HCT116 (cell line): Measurements from ENCODE around the gene MERTK. TPM values are rescaled to one million over a fixed set of nuclear protein-coding genes. Genes with fewer than 3 reads are reported as not detected.

Experiments used
- ATAC-seq: fragments of 200-7000 bp; cut with Tn5 transposase; 2 replicates; pipeline ENCODE4 v1.9.1; 2020; ENCODE audit warnings: mild to moderate bottlenecking, moderate library complexity
- BruUV-seq: library from RNA; stranded (reverse); fragments of 400-500 nt; replicated peaks from 2 replicates; lab custom pipeline; 2021; lab: Mats Ljungman, UMichigan
- CTCF ChIA-PET: fragments of 300-600 bp; sonication (Branson Sonifier 250); formaldehyde crosslinking; loops from one replicate; lab custom pipeline; 2021; ENCODE audit warnings: antibody characterized with exemption; lab: Charles Lee
- POLR2A ChIA-PET: fragments of 300-600, 350-600 bp; sonication (Branson Sonifier 250); formaldehyde crosslinking; loops from one replicate; lab custom pipeline; 2021; ENCODE audit warnings: antibody characterized with exemption; lab: Charles Lee
- RAD21 ChIA-PET, 2 experiments: fragments of 300-600 bp; sonication (Branson Sonifier 250); formaldehyde crosslinking; loops; one replicate each; lab custom pipeline; 2023; ENCODE audit warnings: low total read pairs in 2 of 2; ENCODE audit not compliant: uncharacterized antibody in 2 of 2, unreplicated experiment in 2 of 2, low non-redundant PET in 1 of 2; lab: Charles Lee
- DNase-seq: peaks from one replicate; pipeline ENCODE4 v3.0.0-alpha.2; 2010; ENCODE audit warnings: low read depth, low spot score
- H2AFZ ChIP-seq: fragments of 200-600 bp; shearing (Covaris generic), sonication (generic); 2 replicates; pipeline ENCODE4 v1.6.1; 2017; ENCODE audit warnings: low read depth, mixed run types, mixed read lengths, antibody characterized with exemption, low read length; ENCODE audit not compliant: poor library complexity, severe bottlenecking
- H3K27ac ChIP-seq: 2 replicates; pipeline ENCODE4 v1.5.1; 2012; ENCODE audit warnings: low read depth, low read length
- H3K27me3 ChIP-seq: fragments of 200-600 bp; sonication (generic); 2 replicates; pipeline ENCODE4 v1.6.1; 2016; ENCODE audit warnings: mixed run types, low read length, mixed read lengths; ENCODE audit not compliant: insufficient read depth
- H3K36me3 ChIP-seq, 2 experiments: fragments of 200-500 bp in 1 of 2; fragments of 200-600 bp in 1 of 2; sonication (Bioruptor generic) in 1 of 2; sonication (generic) in 1 of 2; 2 replicates each; pipeline versions ENCODE4 v1.5.1 to v1.6.1; 2014 to 2016; ENCODE audit warnings: low read length in 2 of 2, inconsistent platforms in 1 of 2, mixed read lengths in 1 of 2, mixed run types in 1 of 2; ENCODE audit not compliant: insufficient read depth in 2 of 2, control insufficient read depth in 1 of 2
- H3K4me1 ChIP-seq, 2 experiments: fragments of 200-600 bp in 1 of 2; sonication (generic) in 1 of 2; 2 replicates each; pipeline versions ENCODE4 v1.5.1 to v1.6.1; 2012 to 2017; ENCODE audit warnings: low read length in 2 of 2, inconsistent platforms in 1 of 2, mild to moderate bottlenecking in 1 of 2, mixed read lengths in 1 of 2, mixed run types in 1 of 2, moderate library complexity in 1 of 2; ENCODE audit not compliant: insufficient read depth in 2 of 2, control insufficient read depth in 1 of 2
- H3K4me2 ChIP-seq: fragments of 200-600 bp; sonication (generic); 2 replicates; pipeline ENCODE4 v1.6.1; 2017; ENCODE audit warnings: mixed run types, low read length, mixed read lengths
- H3K4me3 ChIP-seq, 2 experiments: fragments of 200-600 bp in 1 of 2; sonication (generic) in 1 of 2; replicated peaks in 1 of 2; 2 replicates each; pipeline ENCODE4 v1.5.1; 2011 to 2016; ENCODE audit warnings: low read length in 2 of 2, control low read depth in 1 of 2, low read depth in 1 of 2, mild to moderate bottlenecking in 1 of 2, mixed read lengths in 1 of 2, mixed run types in 1 of 2
- H3K79me2 ChIP-seq: fragments of 200-600 bp; sonication (generic); 2 replicates; pipeline ENCODE4 v1.6.1; 2017; ENCODE audit warnings: mild to moderate bottlenecking, mixed run types, low read length, moderate library complexity, mixed read lengths; ENCODE audit not compliant: insufficient read depth
- H3K9ac ChIP-seq: fragments of 200-600 bp; sonication (generic); 2 replicates; pipeline ENCODE4 v1.6.1; 2016; ENCODE audit warnings: low read length, mixed read lengths
- H3K9me2 ChIP-seq: fragments of 200-600 bp; sonication (generic), shearing (Covaris generic); 2 replicates; pipeline ENCODE4 v1.6.1; 2017; ENCODE audit warnings: mixed run types, mild to moderate bottlenecking, moderate library complexity; ENCODE audit not compliant: insufficient read depth
- H3K9me3 ChIP-seq, 2 experiments: fragments of 200-500 bp in 1 of 2; fragments of 200-600 bp in 1 of 2; sonication (Bioruptor generic) in 1 of 2; sonication (generic) in 1 of 2; 2 replicates each; pipeline ENCODE4 v1.6.1; 2014 to 2017; ENCODE audit warnings: low read length in 2 of 2, mixed read lengths in 2 of 2, inconsistent platforms in 1 of 2, low read depth in 1 of 2, mild to moderate bottlenecking in 1 of 2, mixed run types in 1 of 2, moderate library complexity in 1 of 2; ENCODE audit not compliant: control insufficient read depth in 1 of 2, insufficient read depth in 1 of 2
- H4K20me1 ChIP-seq: fragments of 200-600 bp; sonication (generic), shearing (Covaris generic); 2 replicates; pipeline ENCODE4 v1.6.1; 2017; ENCODE audit warnings: mixed run types, mild to moderate bottlenecking, moderate library complexity; ENCODE audit not compliant: insufficient read depth
- EGR1 ChIP-seq: IDR thresholded peaks from 2 replicates; pipeline ENCODE4 v1.6.1; 2012; ENCODE audit warnings: low read depth
- ELF1 ChIP-seq: IDR thresholded peaks from 2 replicates; pipeline ENCODE4 v1.6.1; 2012; ENCODE audit warnings: low read depth, borderline replicate concordance
- EZH2 ChIP-seq: fragments of 200-600 bp; sonication (generic); IDR thresholded peaks from 2 replicates; pipeline ENCODE4 v1.6.1; 2017; ENCODE audit warnings: antibody characterized with exemption, mixed run types
- FOSL1 ChIP-seq: IDR thresholded peaks from 2 replicates; pipeline ENCODE4 v1.6.1; 2012; ENCODE audit warnings: low read depth
- SIN3A ChIP-seq: IDR thresholded peaks from 2 replicates; pipeline ENCODE4 v1.6.1; 2012; ENCODE audit warnings: low read depth
- intact Hi-C: fragments of 100-400 bp; cut with micrococcal nuclease; formaldehyde crosslinking; loops from 2 replicates; pipeline ENCODE4 v1.10.0; 2022
- total RNA-seq: library from RNA; stranded (reverse); gene quantifications from one replicate; pipeline ENCODE4 v1.2.1, GENCODE V29; 2021; ENCODE audit not compliant: unreplicated experiment
- TF ChIP-seq, protein P1 (sequence below): IDR thresholded peaks from 2 replicates; pipeline ENCODE4 v1.6.1; 2012
- TF ChIP-seq, protein P2 (sequence below), 3 experiments: fragments of 200-600 bp in 1 of 3; sonication (generic) in 1 of 3; IDR thresholded peaks in 2 of 3; conservative IDR thresholded peaks in 1 of 3; 2 replicates each; pipeline ENCODE4 v1.5.1; 2012 to 2017; ENCODE audit warnings: low read depth in 2 of 3, low read length in 2 of 3, antibody characterized with exemption in 1 of 3, borderline replicate concordance in 1 of 3, control low read depth in 1 of 3, mild to moderate bottlenecking in 1 of 3, mixed read lengths in 1 of 3, mixed run types in 1 of 3, moderate library complexity in 1 of 3; ENCODE audit not compliant: insufficient read depth in 1 of 3

MERTK gene
- total RNA-seq, 1 experiment from 2014 or later = 5.7 TPM

DNA sequence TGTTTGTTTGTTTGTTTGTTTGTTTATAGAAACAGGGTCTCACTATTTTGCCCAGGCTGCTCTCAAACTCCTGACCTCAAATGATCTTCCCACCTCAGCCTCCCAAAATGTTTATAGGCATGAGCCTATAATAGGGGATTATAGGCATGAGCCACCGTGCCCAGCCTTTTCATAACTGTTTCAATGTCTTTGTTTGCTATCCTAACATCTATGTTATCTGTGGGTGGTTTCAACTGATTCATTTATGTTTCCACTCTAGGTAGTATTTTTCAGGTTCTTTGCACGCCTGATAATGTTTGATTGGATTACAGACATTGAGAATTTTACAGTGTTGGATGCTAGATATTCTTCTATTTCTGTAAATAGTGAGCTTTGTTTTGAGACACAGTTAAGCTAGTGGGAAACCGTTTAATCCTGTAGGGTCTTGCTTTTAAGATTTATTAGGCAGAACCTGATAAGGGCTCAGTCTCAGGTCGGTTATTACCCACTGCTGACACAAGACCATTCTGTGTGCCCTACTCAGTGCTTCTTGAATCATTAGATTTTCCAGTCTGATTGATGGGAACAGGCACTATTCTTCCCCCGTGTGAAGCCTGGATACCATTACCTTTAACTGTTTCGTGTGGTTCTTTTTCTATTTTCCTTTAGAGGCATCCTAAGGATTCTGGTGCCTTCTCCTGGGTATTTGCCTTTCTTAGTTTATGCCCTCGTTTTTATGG, 80.2 kb downstream of the MERTK start:
- Histone ChIP-seq H3K79me2 (no peaks in the 10 kb centered on the region), H3K4me2 (no peak overlapping the region), H4K20me1 (no peaks in the 10 kb centered on the region), H3K9me2 (no peaks in the 10 kb centered on the region), H3K9ac (no peak overlapping the region), H3K27me3 (no peaks in the 10 kb centered on the region), H3K4me1 (peaks cover 21 to 32% of the 10 kb centered on the region in 2 experiments), H3K9me3 (peaks cover 0 to 4% of the 10 kb centered on the region in 2 experiments; a peak in 1 of 4 replicates), H3K4me3 (no peak overlapping the region), H2AFZ (no peak overlapping the region), H3K27ac (no peak overlapping the region), H3K36me3 (no peaks in the 10 kb centered on the region)
- DNase-seq (no peak), ATAC-seq (no peak)
- TF ChIP-seq, protein P1, sequence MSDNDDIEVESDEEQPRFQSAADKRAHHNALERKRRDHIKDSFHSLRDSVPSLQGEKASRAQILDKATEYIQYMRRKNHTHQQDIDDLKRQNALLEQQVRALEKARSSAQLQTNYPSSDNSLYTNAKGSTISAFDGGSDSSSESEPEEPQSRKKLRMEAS = no peak
- TF ChIP-seq EZH2 (no peak), ELF1 (no peak), FOSL1 (no peak), EGR1 (no peak), SIN3A (no peak)
- TF ChIP-seq, protein P2, sequence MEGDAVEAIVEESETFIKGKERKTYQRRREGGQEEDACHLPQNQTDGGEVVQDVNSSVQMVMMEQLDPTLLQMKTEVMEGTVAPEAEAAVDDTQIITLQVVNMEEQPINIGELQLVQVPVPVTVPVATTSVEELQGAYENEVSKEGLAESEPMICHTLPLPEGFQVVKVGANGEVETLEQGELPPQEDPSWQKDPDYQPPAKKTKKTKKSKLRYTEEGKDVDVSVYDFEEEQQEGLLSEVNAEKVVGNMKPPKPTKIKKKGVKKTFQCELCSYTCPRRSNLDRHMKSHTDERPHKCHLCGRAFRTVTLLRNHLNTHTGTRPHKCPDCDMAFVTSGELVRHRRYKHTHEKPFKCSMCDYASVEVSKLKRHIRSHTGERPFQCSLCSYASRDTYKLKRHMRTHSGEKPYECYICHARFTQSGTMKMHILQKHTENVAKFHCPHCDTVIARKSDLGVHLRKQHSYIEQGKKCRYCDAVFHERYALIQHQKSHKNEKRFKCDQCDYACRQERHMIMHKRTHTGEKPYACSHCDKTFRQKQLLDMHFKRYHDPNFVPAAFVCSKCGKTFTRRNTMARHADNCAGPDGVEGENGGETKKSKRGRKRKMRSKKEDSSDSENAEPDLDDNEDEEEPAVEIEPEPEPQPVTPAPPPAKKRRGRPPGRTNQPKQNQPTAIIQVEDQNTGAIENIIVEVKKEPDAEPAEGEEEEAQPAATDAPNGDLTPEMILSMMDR (IDR thresholded peaks at IDR 0.05 in 2 of 3, conservative IDR thresholded peaks at IDR 0.05 in 1 of 3; ENCODE audit: borderline replicate concordance in 1 of 3, insufficient read depth in 1 of 3, low read depth in 2 of 3, low read length in 2 of 3) = no peak
- CTCF ChIA-PET = no interaction called here
- RAD21 ChIA-PET = no interaction called here
- intact Hi-C loops = loop anchor here (5.0 kb wide), 1 partner anchor 54 kb away; no protein-coding TSS in a partner anchor
- BruUV-seq = no TSS peak
- POLR2A ChIA-PET = no interaction called here
